NCI-H82 (cell line): ENCODE data around the gene SATB1.
A peak's percentile ranks its signal among the peaks of the same experiment; 100 is the strongest.

Experiments used
- DNase-seq: peaks from one replicate; lab custom pipeline; 2025; lab: John Stamatoyannopoulos, UW

Gene SATB1

DNA sequence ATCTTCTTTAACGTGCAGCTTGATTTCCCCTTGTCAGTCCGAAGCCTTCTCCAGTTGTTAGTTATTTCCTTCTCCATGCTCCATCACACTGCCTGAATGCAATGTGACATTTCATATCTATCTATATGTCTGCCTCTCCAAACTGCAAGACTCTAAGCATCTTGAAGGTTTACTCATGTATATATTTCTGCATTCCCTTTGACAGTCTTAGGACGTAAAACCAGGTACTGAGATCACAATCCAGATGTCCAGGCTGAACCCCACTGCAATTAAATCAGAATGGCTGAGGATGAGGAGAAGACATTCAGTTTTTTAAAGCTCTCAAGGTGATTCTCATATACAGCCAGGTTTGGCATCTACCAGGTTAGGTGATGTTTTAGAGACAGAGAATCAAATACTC is 6.1 kb upstream of the SATB1 start:
- DNase-seq: no peak

DNA sequence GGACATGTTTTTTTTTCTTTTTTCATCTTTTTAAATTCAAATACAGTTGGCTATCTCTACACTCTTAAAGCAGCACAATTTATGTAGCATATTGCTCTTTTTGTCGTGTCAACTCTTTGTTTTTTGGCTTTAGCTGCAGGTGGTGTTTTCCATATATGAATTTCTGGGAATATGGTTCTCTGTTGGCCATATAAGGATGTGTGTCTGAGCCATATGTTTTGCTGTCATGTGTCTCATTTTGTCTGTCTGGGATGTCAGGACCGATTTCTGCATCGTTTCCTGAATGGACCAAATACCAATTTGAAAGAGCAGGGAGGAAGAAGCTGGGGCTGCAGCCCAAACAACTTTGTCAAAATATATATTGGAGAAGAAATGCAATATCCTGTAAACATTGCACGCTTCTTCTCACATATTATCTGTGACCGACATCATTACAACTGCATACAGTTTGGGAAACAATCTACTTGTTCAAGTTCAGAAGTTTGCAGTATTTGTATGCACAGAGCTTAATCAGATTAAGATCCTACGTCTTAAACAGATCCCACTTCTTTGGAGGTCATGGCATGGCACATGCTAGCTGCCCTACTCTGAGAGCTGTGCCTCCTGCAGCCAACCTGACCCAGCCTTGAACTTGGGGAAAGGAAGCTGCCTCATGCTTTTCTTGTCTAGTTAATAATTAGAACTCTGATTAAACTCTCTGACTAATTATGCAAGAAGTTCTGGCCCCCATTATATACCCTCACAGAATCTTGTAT is 4.0 kb upstream of the SATB1 start:
- DNase-seq: peak; percentile 29

DNA sequence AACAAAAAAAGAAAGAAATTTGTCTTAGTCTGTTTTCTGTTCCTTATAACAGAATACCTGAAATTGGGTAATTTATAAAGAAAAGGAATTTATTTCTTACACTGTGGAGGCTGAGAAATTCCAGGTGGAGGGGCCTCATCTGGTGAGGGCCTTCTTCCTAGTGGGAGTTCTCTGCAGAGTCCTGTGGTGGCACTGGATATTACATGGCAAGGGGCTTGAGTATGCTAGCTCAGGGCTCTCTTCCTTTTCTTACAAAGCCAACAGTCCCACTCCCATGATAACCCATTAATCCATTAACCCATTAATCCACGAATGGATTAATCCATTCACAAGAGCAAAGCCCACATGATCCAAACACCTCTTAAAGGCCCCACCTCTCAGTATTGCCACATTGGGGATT is 2.9 kb upstream of the SATB1 start:
- DNase-seq: peak; percentile 73

DNA sequence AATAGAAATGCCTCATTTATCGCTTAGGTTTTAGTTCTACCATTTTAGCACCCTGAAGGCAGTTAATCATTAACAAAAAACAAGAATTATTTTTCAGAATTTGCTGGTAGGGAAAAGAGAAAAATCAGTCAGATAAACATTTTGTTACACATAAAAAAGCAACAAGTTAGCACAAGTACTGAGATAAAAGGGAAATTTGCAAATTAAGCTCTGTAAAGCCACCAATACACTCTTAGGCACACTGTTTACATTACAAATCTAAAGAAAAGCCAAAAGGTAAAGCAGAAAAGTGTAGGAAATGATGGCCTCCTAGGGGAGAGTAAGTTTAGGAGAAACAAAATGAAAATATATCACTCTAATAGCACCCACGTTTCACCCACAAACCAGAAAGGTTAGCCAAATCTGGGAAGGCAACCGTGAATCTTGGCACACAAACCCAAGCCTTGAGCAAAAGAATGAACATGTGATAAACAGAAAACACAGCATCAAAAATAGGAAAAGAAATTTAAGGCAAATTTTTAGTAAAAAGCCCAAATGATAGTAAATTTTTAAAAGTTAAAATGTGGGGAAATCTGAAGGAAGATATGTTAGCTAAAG is 1.6 kb upstream of the SATB1 start:
- DNase-seq: no peak

DNA sequence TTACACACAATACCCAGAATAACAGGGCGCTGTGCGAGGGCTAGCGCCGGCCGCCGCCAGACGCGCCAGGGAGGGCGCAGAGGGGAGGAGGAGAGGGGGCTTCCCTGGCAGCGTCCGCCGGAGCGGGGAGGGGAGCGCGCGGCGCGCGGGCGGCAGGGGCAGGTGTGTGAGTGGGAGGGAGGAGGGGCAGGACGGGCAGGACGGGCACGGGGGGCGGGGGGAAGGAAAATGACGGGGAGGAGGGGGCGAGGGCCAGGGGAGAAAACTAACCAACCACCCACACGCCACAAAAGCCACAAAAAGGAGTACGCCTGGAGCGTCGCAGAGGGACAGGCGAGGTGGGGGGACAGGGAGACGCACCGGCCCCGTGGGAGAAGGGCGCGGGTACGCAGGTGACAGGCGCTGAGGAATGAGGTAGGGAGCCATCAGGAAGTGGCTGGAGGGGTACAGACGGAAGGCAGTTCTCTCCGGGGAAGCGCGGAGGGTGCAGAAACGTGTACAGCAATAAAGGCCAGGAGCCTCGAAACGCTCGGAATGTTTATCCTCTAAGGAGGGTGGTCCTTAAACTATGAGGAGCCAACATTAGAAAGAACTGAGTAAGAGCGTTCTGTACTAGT is 610 bp upstream of the SATB1 start:
- peak; percentile 89 for DNase-seq

DNA sequence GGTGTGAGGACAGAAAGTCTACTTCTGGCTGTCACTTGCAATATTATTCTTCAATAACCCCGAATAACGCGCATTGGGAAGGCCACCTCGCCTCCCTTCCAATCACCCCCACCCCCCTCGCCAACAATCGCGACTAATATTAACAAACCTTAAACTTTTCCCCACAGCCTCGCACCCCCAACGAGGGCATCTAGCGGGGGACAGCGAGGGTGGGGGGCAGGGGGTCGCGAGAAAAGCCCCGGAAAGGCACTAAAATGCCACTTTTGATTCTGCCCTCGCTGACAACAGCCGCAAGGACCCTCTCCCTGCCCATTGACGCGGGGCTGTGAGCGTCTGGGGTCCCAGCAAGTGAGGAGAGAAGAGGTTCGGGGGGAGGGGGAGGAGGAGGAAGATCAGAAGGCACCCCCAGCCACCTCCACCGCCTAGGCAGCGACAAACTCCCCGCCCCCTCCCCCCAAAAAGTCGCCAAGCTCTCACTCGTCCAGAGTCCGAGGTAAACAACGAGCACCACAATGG is 868 bp downstream of the SATB1 start:
- DNase-seq: peak; percentile 27

DNA sequence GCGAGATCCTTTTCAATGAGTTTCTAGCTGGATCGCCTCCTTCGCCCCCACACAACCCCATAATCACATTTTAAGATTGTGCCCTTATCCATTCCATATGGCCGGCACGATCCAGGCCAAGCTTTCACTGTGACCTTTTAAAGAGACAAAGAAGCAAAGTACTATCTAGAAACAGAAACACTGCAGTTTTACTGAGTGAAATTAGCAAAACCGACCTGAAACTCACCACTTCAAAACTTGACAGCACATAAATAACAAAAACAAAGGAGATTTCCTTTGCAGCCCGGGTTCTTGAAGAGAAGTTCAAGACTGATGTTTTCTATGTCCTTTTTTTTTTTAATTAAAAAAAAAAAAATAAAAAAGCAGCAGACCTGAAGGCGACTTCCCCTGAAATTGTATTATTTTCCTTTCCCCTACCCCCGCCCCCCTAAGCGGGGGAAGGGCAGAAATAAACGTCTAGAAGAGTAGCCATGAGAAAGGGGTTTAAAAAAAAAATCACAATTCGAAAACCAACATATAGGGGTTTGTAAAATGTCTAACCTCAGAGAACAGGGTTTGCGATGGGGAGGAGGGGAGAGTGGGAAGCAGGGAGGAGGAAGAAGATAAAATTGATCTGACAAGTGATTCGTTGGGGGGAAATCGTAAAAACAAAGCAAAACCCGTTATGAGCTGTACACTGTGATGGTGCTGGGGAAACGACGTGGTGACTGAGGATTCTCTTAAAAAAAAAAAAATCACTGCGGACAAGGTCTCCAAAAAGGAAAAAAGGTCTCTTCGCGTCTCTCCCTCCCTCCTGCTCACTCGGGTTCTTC is 1.5 kb downstream of the SATB1 start:
- DNase-seq: peak; percentile 74

DNA sequence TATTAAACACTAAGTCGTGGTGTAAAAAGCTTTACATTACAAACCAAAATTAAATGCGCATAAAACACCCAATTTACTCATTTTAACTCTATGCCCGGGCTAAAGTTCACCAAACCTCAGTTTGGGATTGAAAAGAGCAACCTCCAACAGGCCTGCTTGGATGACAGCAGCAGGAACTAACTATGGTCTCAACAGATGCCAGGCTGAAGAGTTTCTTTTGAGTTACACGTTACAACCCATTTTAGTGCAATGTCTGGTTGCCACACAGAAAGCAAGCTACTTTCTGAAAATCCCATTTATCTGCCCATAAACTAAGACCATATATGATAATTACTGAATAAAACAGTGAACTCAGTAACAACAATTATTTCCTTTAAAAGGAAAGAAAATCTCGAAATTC is 2.2 kb downstream of the SATB1 start:
- peak; percentile 26 for DNase-seq

DNA sequence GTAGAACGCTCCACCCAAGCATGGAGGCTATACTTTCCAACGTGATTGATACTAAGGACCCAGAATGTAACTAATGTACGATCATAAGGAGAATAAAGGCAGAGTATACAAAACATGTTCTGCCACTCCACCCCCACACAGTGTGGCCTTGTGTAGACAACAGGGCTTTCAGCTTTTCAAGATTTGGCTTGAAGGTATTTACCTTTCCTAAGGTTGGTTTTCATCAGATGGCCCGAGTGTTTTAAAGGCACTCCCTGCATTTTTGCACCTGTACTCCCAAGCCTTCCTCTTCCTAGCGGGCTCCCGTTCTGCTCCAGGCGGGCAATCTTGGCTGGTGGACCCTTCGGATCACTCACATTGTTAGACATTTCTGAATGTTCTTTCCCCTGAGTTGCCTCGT is 4.6 kb downstream of the SATB1 start:
- no peak for DNase-seq

DNA sequence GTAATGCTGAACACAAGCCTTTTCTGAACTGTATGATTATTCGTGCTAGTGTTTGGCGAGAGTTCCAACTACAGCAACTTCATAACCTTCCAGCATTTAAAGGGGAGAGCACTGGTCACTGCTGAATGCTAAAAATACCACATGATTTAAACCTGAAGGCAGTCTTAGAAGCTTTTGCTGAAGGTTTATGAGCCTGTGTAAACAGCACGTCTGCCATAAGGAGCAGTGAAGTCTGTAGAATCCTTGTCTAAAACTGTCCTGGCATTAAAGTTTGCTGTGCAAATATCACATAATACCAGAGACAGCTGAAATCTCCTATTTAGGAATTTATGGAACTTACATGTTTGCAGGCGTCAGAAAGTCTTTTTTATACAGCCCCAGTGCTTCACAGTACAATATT is 5.9 kb downstream of the SATB1 start:
- DNase-seq: no peak

DNA sequence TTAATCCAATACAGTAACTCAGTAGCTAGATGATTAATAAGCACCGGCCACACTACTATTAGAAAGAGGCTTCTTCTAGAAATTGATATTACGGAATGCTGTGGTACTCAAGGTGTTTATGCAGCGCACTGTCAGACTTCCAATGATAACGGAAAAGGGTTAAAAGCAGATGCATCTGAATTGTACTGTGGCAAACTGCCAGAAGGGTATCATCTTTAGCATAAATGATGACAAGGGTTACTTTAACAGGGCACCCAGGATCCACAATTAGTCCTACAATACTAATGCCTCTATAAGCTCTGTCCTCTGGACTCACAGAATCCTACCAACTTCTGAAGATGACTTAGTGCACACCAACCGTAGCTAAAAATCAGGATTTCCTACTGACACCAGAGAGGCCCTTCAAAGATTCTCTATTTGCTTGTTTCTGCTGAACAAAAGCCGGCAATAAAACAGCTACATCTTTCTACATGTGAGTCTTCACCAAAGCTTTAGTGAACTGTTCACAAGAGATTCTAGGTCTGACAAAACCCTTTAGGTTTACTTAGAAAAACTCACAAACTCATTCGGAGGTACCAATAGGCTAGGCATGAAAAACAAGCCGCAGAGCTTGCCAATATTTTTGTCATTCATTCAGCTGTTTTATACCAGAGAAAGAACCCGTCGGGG is 7.1 kb downstream of the SATB1 start:
- no peak for DNase-seq

DNA sequence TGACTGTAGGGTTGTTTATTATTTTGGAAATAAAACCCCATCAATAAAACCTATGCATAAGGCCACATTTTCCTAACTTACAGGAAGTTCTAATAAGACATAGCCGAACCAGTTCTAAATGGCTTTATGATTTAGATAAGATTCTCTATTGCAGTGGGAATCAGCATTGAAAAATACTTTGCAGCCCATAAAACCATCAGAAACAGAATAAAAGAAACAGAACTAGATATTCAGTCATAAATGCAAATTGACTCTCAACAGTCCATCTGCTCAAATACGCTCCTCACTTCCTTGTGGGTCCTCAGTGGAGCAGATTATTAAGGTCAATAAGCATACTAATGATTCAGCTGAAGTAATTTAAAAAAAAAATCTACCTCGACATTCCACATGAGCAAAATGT is 8.8 kb downstream of the SATB1 start:
- no peak for DNase-seq

DNA sequence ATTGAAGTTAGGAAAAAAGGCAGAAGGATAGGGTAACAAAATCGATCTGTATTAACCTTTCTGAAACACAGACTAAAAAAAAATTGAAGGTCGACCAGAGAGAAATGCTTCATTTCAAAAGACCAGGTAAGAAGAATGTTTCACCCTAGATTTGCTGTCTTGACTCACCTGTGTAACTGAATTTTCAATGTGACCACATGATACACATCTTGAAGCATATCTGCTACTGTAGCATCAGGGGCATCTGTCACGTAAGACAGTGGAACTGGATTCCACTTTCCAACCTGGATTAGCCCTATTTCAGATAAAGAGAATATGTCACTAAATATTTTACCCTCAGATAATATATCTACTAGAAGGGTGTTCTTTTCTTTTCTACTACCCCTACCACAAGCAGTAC is 9.3 kb downstream of the SATB1 start:
- no peak for DNase-seq

DNA sequence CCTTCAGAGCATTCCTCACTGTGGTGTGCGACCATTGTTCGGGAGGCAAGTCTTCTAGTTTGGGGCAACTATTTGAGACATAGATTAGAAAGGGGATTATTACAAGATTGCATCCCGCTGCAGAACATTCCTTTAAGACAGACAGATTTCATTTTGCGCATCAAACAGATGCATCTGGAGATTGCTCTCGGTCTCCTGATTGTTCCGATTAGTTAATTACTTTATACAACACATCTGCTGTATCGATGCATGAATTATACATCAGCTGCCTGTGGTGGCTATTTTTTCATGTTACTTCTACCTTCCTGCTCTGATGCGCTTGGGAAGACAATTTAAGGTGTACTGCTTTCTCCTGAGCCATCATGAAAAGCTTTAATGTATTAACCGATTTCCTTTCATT is 10.0 kb downstream of the SATB1 start:
- no peak for DNase-seq

DNA sequence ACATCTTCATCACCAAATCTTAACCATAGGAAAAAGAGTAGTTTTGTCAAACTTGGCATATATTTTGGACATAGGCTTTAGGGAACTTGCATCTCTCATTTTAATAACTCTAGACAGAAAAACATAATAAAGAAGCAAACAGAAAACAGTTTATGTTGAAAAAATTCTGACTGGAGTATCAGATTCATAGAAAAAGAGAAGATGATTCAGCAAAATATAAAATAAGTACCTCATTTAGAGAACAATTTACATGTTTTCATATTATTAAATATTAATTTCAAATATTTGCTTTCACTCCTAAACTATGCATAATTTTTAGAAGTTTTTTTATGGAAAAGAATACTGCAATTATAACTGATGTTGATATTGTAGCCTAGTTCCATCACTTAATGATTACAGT is 12.5 kb downstream of the SATB1 start:
- no peak for DNase-seq

DNA sequence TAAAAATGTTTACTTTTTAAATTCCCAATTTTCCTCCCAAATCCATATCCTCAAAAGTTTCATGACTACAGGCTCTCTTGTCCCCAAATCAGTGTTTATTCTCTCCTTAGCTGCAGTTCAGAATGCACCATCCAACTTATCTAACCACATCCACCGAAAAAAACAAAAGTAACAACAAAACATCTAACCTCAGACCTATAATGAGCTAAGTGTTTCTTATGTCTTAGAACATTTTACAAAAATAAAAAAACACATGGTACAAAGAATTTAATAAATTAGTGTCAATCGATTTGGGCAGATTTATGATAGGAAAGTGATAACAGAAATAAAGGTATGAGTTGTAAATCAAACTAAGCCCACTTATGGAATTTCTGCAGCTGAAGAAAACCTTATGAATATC is 13.6 kb downstream of the SATB1 start:
- no peak for DNase-seq

DNA sequence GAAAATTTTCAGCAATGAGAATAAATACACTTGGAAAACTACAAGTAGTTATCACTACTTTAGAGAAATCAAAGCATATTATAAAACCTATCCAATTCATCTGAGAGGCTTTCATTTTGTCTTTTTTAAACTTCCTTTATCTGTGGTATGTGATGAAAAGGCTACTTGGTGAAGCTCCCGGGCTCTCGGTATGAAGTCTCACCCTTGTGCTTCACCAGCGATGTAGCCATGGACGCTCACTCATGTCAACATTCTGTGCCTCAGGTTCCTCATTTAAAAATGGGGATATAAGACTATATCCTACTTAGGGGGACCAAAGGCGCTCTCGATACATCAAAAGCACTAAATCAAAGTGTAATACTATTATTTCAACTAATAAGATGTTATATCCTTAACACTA is 14.9 kb downstream of the SATB1 start:
- no peak for DNase-seq

DNA sequence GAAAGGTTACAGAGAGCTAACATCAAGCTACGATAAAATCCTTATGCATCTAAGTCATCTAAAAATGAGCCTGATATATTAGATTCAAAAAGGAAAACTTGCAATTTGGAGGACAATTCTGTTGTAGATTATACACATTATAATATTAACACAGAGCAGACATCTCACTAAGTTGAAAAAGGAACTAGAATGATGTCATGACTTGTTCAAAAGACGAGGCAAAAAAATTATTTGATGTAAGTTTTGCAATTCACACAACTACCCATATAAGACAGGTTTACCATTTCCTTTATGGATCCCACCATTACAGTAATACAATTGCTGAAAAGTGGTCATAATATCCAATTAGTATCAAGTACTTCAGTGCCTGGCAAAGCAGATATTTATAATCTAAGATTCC is 15.9 kb downstream of the SATB1 start:
- no peak for DNase-seq

DNA sequence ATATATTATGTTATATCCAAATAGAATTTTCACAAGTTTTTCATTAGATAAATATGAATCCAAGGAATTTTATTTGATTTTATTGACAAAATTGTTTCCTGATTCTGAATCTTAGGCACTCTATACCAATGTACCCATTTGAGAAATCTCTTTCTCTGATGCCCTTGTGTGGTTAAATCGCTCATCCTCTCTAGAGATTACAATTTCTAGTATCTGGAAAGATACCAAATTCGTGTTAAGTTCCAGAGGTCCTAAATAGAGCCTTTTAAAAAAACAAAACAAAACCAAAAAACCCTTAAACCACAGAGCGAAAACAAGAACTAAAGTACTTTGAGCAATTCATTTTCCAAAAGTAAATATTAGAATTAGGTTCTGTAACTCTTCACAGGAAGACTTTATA is 20.0 kb downstream of the SATB1 start:
- DNase-seq: no peak

DNA sequence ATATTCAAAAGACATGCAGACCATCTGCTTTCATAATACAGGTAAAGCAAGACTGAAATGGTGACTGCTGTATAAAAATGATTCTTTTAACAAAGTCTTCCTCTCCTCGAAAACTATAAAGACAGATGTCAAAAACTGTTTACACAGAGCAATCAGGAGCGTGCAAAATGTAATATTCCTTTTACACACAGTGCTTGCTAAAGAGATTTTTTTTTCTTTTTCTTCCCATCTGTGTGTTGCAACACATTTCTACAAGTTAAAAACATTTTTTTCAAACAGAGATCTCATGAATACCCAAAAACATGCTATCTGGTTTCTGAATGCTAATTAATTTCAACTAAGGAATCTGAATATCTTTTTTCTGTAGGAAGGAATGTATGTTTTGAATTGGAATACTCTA is 22.1 kb downstream of the SATB1 start:
- no peak for DNase-seq

DNA sequence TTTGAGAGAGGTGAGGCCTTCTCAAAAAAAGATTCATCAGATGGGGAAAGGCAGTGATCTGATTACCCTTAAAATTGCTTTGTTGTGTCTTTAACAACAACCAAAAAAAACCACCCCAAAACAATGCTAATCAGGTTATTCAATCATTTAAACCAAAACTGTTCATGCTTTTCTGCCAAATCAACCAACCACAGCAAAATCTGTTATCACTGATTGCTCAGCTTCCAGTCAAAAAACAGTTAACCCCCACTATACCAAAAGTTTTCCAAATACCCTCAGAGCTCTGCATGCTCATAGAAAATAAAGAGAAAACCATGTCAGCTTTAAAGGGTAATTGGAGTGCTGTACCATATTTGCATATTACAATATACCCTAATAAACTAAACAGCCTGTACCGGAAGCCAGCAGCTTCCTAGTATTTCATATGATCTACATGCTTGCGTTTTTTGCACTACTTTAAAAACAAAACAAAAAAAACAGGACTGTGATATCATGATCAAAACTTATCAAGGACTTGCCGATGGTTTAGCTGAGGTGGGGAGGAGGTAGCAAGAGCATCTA is 22.8 kb downstream of the SATB1 start:
- no peak for DNase-seq
